Panc1 (cell line): Measurements from ENCODE around the gene KBTBD3. TPM values are rescaled to one million over a fixed set of nuclear protein-coding genes. Genes with fewer than 3 reads are reported as not detected.

Source experiments
- ATAC-seq: fragments of 200-7000 bp; cut with Tn5 transposase; 2 replicates; pipeline ENCODE4 v1.9.1; 2020; ENCODE audit warnings: mild to moderate bottlenecking, moderate library complexity
- BruUV-seq: library from RNA; stranded (reverse); fragments of 400-500 nt; replicated peaks from 2 replicates; lab custom pipeline; 2021; lab: Mats Ljungman, UMichigan
- CTCF ChIA-PET: fragments of 300-600 bp; sonication (Branson Sonifier 250); formaldehyde crosslinking; loops from one replicate; lab custom pipeline; 2022; ENCODE audit warnings: antibody characterized with exemption; lab: Charles Lee
- POLR2A ChIA-PET: fragments of 300-600 bp; sonication (Branson Sonifier 250); formaldehyde crosslinking; loops from one replicate; lab custom pipeline; 2022; ENCODE audit warnings: antibody characterized with exemption; lab: Charles Lee
- DNase-seq: peaks from one replicate; pipeline ENCODE4 v3.0.0-alpha.2; 2010; ENCODE audit warnings: low read depth, low spot score
- H3K27ac ChIP-seq: 2 replicates; pipeline ENCODE4 v1.5.1; 2011; ENCODE audit warnings: mild to moderate bottlenecking, low read length, inconsistent platforms
- H3K27me3 ChIP-seq: fragments of 200-500 bp; sonication (Bioruptor generic); 2 replicates; pipeline ENCODE4 v1.6.0; 2014; ENCODE audit warnings: low read length, inconsistent platforms; ENCODE audit not compliant: control insufficient read depth, insufficient read depth
- H3K36me3 ChIP-seq: fragments of 200-500 bp; sonication (Bioruptor generic); 2 replicates; pipeline ENCODE4 v1.5.1; 2014; ENCODE audit warnings: inconsistent platforms, mild to moderate bottlenecking, low read length, moderate library complexity; ENCODE audit not compliant: control insufficient read depth, insufficient read depth
- H3K4me1 ChIP-seq: 2 replicates; pipeline ENCODE4 v1.5.1; 2011; ENCODE audit warnings: inconsistent platforms, mild to moderate bottlenecking, low read length, moderate library complexity; ENCODE audit not compliant: control insufficient read depth, insufficient read depth
- H3K4me3 ChIP-seq, 2 experiments: 2 replicates each; pipeline ENCODE4 v1.5.1; 2011 to 2012; ENCODE audit warnings: low read depth in 2 of 2, low read length in 2 of 2, mild to moderate bottlenecking in 2 of 2, inconsistent platforms in 1 of 2, moderate library complexity in 1 of 2
- H3K9me3 ChIP-seq: fragments of 200-500 bp; sonication (Bioruptor generic); 2 replicates; pipeline ENCODE4 v1.5.1; 2014; ENCODE audit warnings: low read depth, mild to moderate bottlenecking, inconsistent platforms, low read length, moderate library complexity; ENCODE audit not compliant: control insufficient read depth, insufficient read depth
- CTCF ChIP-seq: fragments of 450-650 bp; IDR thresholded peaks from 2 replicates; pipeline ENCODE4 v1.5.1; 2017; ENCODE audit warnings: mild to moderate bottlenecking
- POLR2AphosphoS5 ChIP-seq: IDR thresholded peaks from 2 replicates; pipeline ENCODE4 v1.6.1; 2012; ENCODE audit warnings: mild to moderate bottlenecking, low read depth, low read length, moderate library complexity
- REST ChIP-seq, 2 experiments: IDR thresholded peaks; 2 replicates each; pipeline ENCODE4 v1.6.1; 2011 to 2012; ENCODE audit warnings: low read depth in 2 of 2, control low read depth in 1 of 2, low read length in 1 of 2, mild to moderate bottlenecking in 1 of 2, moderate library complexity in 1 of 2; ENCODE audit not compliant: insufficient read depth in 1 of 2
- SIN3A ChIP-seq: IDR thresholded peaks from 2 replicates; pipeline ENCODE4 v1.6.1; 2012; ENCODE audit warnings: low read depth, mild to moderate bottlenecking, low read length, moderate library complexity, borderline replicate concordance; ENCODE audit not compliant: insufficient read depth
- TCF7L2 ChIP-seq: IDR thresholded peaks from 2 replicates; pipeline ENCODE4 v1.6.1; 2011; ENCODE audit warnings: mild to moderate bottlenecking, low read depth, low read length, inconsistent platforms
- in situ Hi-C: cut with HindIII; loops from 2 replicates; pipeline ENCODE4 v1.10.0; 2016; ENCODE audit warnings: low sequenced_read_pairs, low pct_unique_long_range_greater_than_20kb
- intact Hi-C: fragments of 100-400 bp; cut with micrococcal nuclease; formaldehyde crosslinking; loops from one replicate; pipeline ENCODE4 v1.10.0; 2022; ENCODE audit not compliant: unreplicated experiment
- total RNA-seq: library from RNA; stranded (reverse); gene quantifications from one replicate; pipeline ENCODE4 v1.2.1, GENCODE V29; 2021; ENCODE audit not compliant: unreplicated experiment

Gene KBTBD3
- total RNA-seq, 1 experiment from 2014 or later: 5.7 TPM

- intact Hi-C loops: no loop called here
- no peak for TF ChIP-seq SIN3A
- TF ChIP-seq CTCF: no peak
- TF ChIP-seq POLR2AphosphoS5: no peak
- TF ChIP-seq TCF7L2: no peak
- TF ChIP-seq REST (IDR thresholded peaks at IDR 0.05; ENCODE audit: insufficient read depth in 1 of 2, low read depth in 2 of 2, low read length in 1 of 2): no peak
- DNase-seq (no peak), ATAC-seq (no peak)
- no TSS peak for BruUV-seq
- Histone ChIP-seq H3K4me1 (no peaks in the 10 kb centered on the region), H3K36me3 (no peaks in the 10 kb centered on the region), H3K27me3 (no peaks in the 10 kb centered on the region), H3K27ac (no peak overlapping the region), H3K9me3 (peaks cover 7% of the 10 kb centered on the region; the same call in 1 of the 2 replicates), H3K4me3 (no peak overlapping the region)
- ChIA-PET POLR2A (no interaction called here), CTCF (no interaction called here)
- in situ Hi-C loops: no loop called here
Observed at GRCh38 chr11:106001304-106002012, 75.7 kb downstream of the KBTBD3 start.

Other genes starting within 250 kb of the KBTBD3 start
- 19.6 TPM for gene MSANTD4, start 55.1 kb downstream of the KBTBD3 start, total RNA-seq
- 63.4 TPM for gene AASDHPPT, start 315 bp upstream of the KBTBD3 start, total RNA-seq